OCI-LY7 (cell line): ENCODE results near the gene CIITA.

Experiments used
- EZH2phosphoT487 ChIP-seq: fragments of 200-600 bp; sonication (generic); IDR thresholded peaks from 2 replicates; pipeline ENCODE4 v1.6.1; 2018; ENCODE audit warnings: low read depth, borderline replicate concordance, mild to moderate bottlenecking, mixed run types, antibody characterized with exemption, low read length, moderate library complexity, mixed read lengths
- TF ChIP-seq, protein P1 (sequence below): fragments of 200-600 bp; sonication (generic); conservative IDR thresholded peaks from 2 replicates; pipeline ENCODE4 v1.5.1; 2014; ENCODE audit warnings: mild to moderate bottlenecking, antibody characterized with exemption, low read length, moderate library complexity, mixed read lengths

DNA sequence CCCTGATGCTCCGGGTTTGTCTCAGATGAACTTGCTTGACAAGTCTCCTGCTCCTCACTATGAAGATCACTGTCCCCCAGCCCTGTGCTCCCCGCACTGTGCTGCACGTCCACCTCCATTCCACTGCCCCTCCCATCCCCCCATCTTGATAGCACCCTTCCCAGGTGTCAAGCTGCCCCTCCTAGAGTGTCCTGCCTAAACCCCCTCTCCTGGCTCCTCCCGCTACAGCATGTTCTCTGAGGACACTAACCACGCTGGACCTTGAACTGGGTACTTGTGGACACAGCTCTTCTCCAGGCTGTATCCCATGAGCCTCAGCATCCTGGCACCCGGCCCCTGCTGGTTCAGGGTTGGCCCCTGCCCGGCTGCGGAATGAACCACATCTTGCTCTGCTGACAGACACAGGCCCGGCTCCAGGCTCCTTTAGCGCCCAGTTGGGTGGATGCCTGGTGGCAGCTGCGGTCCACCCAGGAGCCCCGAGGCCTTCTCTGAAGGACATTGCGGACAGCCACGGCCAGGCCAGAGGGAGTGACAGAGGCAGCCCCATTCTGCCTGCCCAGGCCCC is 46.7 kb downstream of the CIITA start:
- TF ChIP-seq, protein P1, sequence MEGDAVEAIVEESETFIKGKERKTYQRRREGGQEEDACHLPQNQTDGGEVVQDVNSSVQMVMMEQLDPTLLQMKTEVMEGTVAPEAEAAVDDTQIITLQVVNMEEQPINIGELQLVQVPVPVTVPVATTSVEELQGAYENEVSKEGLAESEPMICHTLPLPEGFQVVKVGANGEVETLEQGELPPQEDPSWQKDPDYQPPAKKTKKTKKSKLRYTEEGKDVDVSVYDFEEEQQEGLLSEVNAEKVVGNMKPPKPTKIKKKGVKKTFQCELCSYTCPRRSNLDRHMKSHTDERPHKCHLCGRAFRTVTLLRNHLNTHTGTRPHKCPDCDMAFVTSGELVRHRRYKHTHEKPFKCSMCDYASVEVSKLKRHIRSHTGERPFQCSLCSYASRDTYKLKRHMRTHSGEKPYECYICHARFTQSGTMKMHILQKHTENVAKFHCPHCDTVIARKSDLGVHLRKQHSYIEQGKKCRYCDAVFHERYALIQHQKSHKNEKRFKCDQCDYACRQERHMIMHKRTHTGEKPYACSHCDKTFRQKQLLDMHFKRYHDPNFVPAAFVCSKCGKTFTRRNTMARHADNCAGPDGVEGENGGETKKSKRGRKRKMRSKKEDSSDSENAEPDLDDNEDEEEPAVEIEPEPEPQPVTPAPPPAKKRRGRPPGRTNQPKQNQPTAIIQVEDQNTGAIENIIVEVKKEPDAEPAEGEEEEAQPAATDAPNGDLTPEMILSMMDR = no peak
- no peak for TF ChIP-seq EZH2phosphoT487
